B cell (primary cell): ENCODE data around the gene RPS29.

Experiments used
- CTCF ChIP-seq: fragments of 200-600 bp; IDR thresholded peaks from one replicate; pipeline ENCODE4 v1.8.0; 2022; ENCODE audit warnings: antibody characterized with exemption, mild to moderate bottlenecking
- EZH2 ChIP-seq: IDR thresholded peaks from 2 replicates; pipeline ENCODE4 v1.6.1; 2012; ENCODE audit warnings: borderline replicate concordance, low read depth, mild to moderate bottlenecking, moderate library complexity, low read length; ENCODE audit not compliant: insufficient read depth, poor library complexity, severe bottlenecking

DNA sequence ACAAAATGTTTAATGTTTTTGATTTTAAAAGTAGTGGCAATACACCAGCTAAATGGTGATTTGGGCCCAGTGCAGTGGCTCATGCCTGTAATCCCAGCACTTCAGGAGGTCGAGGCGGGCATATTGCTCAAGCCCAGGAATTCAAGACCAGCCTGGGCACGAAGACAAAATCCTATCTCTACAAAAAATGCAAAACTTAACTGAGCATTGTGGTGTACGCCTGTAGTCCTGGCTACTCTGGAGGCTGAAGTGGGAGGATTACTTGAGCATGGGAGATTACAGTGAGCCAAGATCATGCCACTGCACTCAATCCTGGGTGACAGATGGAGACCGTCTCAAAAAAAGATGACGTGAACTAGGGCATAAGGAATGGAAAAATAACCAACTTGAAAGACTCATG lies 29.6 kb upstream of the RPS29 start:
- TF ChIP-seq CTCF, result no peak
- TF ChIP-seq EZH2, result no peak
